K562 (cell line): ENCODE results near the gene DHX40. TPM values are rescaled to one million over a fixed set of nuclear protein-coding genes. Genes with fewer than 3 reads are reported as not detected.

Experiments
- CBFA2T2 ChIP-seq: fragments of 450-650 bp; conservative IDR thresholded peaks from 2 replicates; pipeline ENCODE4 v1.6.1; 2017; ENCODE audit warnings: mild to moderate bottlenecking
- DACH1 ChIP-seq: fragments of 450-650 bp; IDR thresholded peaks from 2 replicates; pipeline ENCODE4 v1.6.1; 2018; ENCODE audit not compliant: partially characterized antibody
- HCFC1 ChIP-seq: IDR thresholded peaks from 2 replicates; pipeline ENCODE4 v1.6.1; 2012; ENCODE audit warnings: low read depth, low read length, improper control_type of control experiment
- MAFK ChIP-seq: IDR thresholded peaks from 2 replicates; pipeline ENCODE4 v1.6.1; 2011; ENCODE audit warnings: low read length, improper control_type of control experiment
- ZNF431 ChIP-seq: sonication (generic); formaldehyde crosslinking; IDR thresholded peaks from 2 replicates; pipeline ENCODE4 v1.8.0; 2022; ENCODE audit warnings: mild to moderate bottlenecking, missing genetic modification reagents
- ZNF696 ChIP-seq: fragments of 250-450 bp; sonication (Bioruptor Pico); conservative IDR thresholded peaks from 2 replicates; pipeline ENCODE4 v1.4.0; 2020; ENCODE audit warnings: mild to moderate bottlenecking, moderate library complexity
- polyA plus RNA-seq, 8 experiments: library from polyadenylated mRNA; depleted of rRNA in 4 of 8; stranded (reverse) in 5 of 8; unstranded in 3 of 8; fragments of >200 nt; fragmentation: Nextera tagmentation in 2 of 8; fragmentation: Illumina TruSeq in 1 of 8; extraction: Ambion mirVana in 2 of 8; extraction: Trizol in 1 of 8; gene quantifications; 2 replicates each; pipeline versions ENCODE4 v1.2.1 to v1.2.3, GENCODE V29; 2011 to 2014; ENCODE audit warnings: inconsistent platforms in 1 of 8, missing spikeins in 1 of 8
- total RNA-seq, 7 experiments: library from RNA; depleted of rRNA in 6 of 7; stranded (reverse); fragments of >200 nt in 6 of 7; fragmentation: Illumina TruSeq in 2 of 7; extraction: Trizol in 2 of 7; gene quantifications; 2 replicates each; pipeline versions ENCODE4 v1.2.1 to v1.2.3, GENCODE V29; 2011 to 2021; ENCODE audit warnings: low replicate concordance in 1 of 7
- TF ChIP-seq, protein P1 (sequence below), 2 experiments: fragments of 450-650 bp; IDR thresholded peaks; 2 replicates each; pipeline ENCODE4 v1.6.1; 2016; ENCODE audit warnings: mild to moderate bottlenecking in 2 of 2, borderline replicate concordance in 1 of 2, low read depth in 1 of 2, moderate library complexity in 1 of 2
- TF ChIP-seq, protein P2 (sequence below): fragments of 450-650 bp; IDR thresholded peaks from 2 replicates; pipeline ENCODE4 v1.6.1; 2016; ENCODE audit warnings: mild to moderate bottlenecking, moderate library complexity

The DHX40 gene
- total and polyA plus RNA-seq, 9 of the 15 experiments (the other 6 are each of a cell fraction or from before 2014, with no cell fraction given) = 7.2 to 38.6 (median 18.7) TPM

DNA sequence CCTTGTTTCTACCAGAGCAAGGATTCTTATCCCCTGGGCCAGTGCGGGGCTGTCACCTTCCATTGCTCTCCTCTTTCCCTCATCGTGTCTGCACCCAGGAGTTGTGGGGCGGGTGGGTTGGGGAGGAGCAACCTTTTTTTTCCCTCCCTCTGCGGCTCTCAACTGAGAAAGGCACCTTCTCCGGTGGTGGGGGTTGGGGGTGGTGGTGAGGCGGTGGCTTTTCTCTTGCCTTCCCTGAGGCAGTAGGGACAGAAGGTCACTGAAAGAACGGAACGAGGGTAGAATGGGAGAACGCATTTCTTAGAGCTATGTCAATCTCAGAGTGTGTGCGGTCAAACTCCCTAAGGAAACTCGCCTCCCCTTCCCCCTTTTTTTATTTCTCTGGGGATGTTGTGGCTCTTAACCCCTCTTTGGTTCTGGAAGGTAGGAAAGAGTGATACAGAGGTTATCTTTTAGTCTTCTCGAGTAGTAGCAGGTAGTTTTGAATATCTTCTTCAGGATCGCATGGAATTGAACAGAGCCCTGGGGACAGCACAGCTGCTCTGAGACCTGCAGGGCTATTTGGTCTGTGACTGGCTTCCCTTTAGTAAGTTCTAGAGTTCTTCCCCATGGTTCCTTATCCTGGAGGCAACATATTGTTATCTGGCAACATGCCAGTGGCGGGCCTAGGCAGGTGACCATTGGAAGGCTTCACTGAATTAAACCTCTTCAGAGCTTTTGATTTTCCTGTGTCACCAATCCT, 55.3 kb downstream of the DHX40 start (continued):
- TF ChIP-seq, protein P1, sequence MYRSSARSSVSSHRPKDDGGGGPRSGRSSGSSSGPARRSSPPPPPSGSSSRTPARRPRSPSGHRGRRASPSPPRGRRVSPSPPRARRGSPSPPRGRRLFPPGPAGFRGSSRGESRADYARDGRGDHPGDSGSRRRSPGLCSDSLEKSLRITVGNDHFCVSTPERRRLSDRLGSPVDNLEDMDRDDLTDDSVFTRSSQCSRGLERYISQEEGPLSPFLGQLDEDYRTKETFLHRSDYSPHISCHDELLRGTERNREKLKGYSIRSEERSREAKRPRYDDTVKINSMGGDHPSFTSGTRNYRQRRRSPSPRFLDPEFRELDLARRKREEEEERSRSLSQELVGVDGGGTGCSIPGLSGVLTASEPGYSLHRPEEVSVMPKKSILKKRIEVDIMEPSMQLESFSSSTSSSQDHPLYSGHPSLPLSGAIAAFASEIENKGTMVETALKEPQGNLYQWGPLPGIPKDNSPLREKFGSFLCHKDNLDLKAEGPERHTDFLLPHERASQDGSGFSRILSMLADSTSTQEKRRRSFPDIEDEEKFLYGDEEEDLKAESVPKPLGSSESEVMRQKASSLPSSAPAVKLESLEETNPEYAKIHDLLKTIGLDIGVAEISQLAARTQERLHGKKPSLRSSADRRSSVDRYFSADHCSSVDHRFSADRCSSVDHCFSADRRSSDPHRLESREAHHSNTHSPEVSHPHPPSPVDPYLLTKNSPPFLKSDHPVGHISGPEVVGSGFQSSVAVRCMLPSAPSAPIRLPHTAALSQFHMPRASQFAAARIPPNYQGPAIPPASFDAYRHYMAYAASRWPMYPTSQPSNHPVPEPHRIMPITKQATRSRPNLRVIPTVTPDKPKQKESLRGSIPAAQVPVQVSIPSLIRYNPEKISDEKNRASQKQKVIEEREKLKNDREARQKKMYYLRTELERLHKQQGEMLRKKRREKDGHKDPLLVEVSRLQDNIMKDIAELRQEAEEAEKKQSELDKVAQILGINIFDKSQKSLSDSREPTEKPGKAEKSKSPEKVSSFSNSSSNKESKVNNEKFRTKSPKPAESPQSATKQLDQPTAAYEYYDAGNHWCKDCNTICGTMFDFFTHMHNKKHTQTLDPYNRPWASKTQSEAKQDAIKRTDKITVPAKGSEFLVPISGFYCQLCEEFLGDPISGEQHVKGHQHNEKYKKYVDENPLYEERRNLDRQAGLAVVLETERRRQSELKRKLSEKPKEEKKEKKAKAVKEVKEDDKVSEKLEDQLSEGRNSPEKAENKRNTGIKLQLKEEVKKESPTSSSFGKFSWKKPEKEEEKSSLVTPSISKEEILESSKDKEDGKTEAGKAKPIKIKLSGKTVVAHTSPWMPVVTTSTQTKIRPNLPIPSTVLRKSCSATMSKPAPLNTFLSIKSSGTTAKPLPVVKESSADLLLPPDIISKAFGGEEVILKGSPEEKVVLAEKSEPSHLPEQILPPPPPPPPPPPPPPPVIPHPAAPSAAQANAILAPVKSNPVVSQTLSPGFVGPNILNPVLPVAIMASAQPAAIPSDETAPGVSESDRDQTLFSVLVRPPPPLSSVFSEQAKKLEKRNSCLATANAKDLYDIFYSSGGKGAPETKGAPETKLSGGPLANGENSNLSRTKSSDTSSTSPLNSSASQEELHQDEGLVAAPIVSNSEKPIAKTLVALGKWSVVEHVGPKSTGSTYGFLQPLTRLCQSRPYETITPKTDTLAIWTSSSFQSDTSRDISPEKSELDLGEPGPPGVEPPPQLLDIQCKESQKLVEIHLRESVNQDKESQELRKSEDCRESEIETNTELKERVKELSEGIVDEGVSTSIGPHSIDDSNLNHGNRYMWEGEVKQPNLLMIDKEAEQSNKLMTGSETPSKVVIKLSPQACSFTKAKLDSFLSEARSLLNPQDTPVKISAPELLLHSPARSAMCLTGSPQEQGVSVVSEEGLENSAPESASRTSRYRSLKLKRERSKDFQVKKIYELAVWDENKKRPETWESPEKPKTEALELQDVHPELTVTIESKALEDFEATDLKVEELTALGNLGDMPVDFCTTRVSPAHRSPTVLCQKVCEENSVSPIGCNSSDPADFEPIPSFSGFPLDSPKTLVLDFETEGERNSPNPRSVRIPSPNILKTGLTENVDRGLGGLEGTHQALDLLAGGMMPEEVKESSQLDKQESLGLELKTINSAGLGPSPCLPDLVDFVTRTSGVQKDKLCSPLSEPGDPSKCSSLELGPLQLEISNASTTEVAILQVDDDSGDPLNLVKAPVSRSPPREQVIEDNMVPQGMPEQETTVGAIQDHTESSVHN (IDR thresholded peaks at IDR 0.05; ENCODE audit: borderline replicate concordance in 1 of 2, low read depth in 1 of 2) = no peak
- TF ChIP-seq HCFC1 = no peak
- TF ChIP-seq DACH1 = peak; percentile 10
- TF ChIP-seq, protein P2, sequence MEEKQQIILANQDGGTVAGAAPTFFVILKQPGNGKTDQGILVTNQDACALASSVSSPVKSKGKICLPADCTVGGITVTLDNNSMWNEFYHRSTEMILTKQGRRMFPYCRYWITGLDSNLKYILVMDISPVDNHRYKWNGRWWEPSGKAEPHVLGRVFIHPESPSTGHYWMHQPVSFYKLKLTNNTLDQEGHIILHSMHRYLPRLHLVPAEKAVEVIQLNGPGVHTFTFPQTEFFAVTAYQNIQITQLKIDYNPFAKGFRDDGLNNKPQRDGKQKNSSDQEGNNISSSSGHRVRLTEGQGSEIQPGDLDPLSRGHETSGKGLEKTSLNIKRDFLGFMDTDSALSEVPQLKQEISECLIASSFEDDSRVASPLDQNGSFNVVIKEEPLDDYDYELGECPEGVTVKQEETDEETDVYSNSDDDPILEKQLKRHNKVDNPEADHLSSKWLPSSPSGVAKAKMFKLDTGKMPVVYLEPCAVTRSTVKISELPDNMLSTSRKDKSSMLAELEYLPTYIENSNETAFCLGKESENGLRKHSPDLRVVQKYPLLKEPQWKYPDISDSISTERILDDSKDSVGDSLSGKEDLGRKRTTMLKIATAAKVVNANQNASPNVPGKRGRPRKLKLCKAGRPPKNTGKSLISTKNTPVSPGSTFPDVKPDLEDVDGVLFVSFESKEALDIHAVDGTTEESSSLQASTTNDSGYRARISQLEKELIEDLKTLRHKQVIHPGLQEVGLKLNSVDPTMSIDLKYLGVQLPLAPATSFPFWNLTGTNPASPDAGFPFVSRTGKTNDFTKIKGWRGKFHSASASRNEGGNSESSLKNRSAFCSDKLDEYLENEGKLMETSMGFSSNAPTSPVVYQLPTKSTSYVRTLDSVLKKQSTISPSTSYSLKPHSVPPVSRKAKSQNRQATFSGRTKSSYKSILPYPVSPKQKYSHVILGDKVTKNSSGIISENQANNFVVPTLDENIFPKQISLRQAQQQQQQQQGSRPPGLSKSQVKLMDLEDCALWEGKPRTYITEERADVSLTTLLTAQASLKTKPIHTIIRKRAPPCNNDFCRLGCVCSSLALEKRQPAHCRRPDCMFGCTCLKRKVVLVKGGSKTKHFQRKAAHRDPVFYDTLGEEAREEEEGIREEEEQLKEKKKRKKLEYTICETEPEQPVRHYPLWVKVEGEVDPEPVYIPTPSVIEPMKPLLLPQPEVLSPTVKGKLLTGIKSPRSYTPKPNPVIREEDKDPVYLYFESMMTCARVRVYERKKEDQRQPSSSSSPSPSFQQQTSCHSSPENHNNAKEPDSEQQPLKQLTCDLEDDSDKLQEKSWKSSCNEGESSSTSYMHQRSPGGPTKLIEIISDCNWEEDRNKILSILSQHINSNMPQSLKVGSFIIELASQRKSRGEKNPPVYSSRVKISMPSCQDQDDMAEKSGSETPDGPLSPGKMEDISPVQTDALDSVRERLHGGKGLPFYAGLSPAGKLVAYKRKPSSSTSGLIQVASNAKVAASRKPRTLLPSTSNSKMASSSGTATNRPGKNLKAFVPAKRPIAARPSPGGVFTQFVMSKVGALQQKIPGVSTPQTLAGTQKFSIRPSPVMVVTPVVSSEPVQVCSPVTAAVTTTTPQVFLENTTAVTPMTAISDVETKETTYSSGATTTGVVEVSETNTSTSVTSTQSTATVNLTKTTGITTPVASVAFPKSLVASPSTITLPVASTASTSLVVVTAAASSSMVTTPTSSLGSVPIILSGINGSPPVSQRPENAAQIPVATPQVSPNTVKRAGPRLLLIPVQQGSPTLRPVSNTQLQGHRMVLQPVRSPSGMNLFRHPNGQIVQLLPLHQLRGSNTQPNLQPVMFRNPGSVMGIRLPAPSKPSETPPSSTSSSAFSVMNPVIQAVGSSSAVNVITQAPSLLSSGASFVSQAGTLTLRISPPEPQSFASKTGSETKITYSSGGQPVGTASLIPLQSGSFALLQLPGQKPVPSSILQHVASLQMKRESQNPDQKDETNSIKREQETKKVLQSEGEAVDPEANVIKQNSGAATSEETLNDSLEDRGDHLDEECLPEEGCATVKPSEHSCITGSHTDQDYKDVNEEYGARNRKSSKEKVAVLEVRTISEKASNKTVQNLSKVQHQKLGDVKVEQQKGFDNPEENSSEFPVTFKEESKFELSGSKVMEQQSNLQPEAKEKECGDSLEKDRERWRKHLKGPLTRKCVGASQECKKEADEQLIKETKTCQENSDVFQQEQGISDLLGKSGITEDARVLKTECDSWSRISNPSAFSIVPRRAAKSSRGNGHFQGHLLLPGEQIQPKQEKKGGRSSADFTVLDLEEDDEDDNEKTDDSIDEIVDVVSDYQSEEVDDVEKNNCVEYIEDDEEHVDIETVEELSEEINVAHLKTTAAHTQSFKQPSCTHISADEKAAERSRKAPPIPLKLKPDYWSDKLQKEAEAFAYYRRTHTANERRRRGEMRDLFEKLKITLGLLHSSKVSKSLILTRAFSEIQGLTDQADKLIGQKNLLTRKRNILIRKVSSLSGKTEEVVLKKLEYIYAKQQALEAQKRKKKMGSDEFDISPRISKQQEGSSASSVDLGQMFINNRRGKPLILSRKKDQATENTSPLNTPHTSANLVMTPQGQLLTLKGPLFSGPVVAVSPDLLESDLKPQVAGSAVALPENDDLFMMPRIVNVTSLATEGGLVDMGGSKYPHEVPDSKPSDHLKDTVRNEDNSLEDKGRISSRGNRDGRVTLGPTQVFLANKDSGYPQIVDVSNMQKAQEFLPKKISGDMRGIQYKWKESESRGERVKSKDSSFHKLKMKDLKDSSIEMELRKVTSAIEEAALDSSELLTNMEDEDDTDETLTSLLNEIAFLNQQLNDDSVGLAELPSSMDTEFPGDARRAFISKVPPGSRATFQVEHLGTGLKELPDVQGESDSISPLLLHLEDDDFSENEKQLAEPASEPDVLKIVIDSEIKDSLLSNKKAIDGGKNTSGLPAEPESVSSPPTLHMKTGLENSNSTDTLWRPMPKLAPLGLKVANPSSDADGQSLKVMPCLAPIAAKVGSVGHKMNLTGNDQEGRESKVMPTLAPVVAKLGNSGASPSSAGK = no peak
- TF ChIP-seq ZNF696 = no peak
- TF ChIP-seq MAFK = no peak
- no peak for TF ChIP-seq CBFA2T2
- TF ChIP-seq ZNF431 (CRISPR knock-in tag) = no peak
